CD4-positive, alpha-beta T cell (primary cell): ENCODE data around the gene PBX1. TPM values are rescaled to one million over a fixed set of nuclear protein-coding genes. Genes with fewer than 3 reads are reported as not detected.

Experiments used
- ATAC-seq: fragments of 200-7000 bp; cut with Tn5 transposase; one replicate; pipeline ENCODE4 v1.10.0; 2022; ENCODE audit warnings: mild to moderate bottlenecking; ENCODE audit not compliant: poor library complexity
- CTCF ChIA-PET: fragments of 350-600 bp; sonication (Branson Sonifier 250); formaldehyde crosslinking; loops from one replicate; lab custom pipeline; 2021; ENCODE audit warnings: antibody characterized with exemption, inconsistent platforms; lab: Charles Lee
- POLR2A ChIA-PET: fragments of 350-600 bp; sonication (Branson Sonifier 250); formaldehyde crosslinking; loops from one replicate; lab custom pipeline; 2021; ENCODE audit warnings: antibody characterized with exemption, inconsistent platforms; lab: Charles Lee
- DNase-seq, 14 experiments: peaks; one replicate each; pipeline ENCODE4 v3.0.0-alpha.2; 2013 to 2020; ENCODE audit warnings: mixed read lengths in 2 of 14
- H3K27ac ChIP-seq, 2 donors: one replicate each; pipeline versions ENCODE4 v1.5.1 to v1.7.0; 2013; ENCODE audit warnings: low read length in 2 of 2, low read depth in 1 of 2, mild to moderate bottlenecking in 1 of 2
- H3K27me3 ChIP-seq, 2 experiments: 1 replicate in 1 of 2; 2 replicates in 1 of 2; pipeline versions ENCODE4 v1.6.1 to v1.7.0; 2013; ENCODE audit warnings: low read length in 2 of 2, control low read depth in 1 of 2, mild to moderate bottlenecking in 1 of 2, moderate library complexity in 1 of 2; ENCODE audit not compliant: insufficient read depth in 2 of 2, control insufficient read depth in 1 of 2
- H3K36me3 ChIP-seq: one replicate; pipeline ENCODE4 v1.6.1; 2013; ENCODE audit warnings: low read length, control low read depth; ENCODE audit not compliant: insufficient read depth
- H3K4me1 ChIP-seq: one replicate; pipeline ENCODE4 v1.6.1; 2013; ENCODE audit warnings: low read length, control low read depth; ENCODE audit not compliant: insufficient read depth
- H3K4me3 ChIP-seq: one replicate; pipeline ENCODE4 v1.5.1; 2013; ENCODE audit warnings: mild to moderate bottlenecking, low read length, moderate library complexity
- H3K9me3 ChIP-seq, 2 experiments: 1 replicate in 1 of 2; 2 replicates in 1 of 2; pipeline versions ENCODE4 v1.6.1 to v1.7.0; 2013; ENCODE audit warnings: low read length in 2 of 2, mild to moderate bottlenecking in 2 of 2, control low read depth in 1 of 2, moderate library complexity in 1 of 2; ENCODE audit not compliant: control insufficient read depth in 1 of 2, insufficient read depth in 1 of 2
- H3K27ac Mint-ChIP-seq: one replicate; pipeline ENCODE4 v1.8.0; 2020; ENCODE audit warnings: mixed read lengths
- H3K27me3 Mint-ChIP-seq: one replicate; pipeline ENCODE4 v1.8.0; 2021; ENCODE audit warnings: mixed read lengths
- H3K36me3 Mint-ChIP-seq: one replicate; pipeline ENCODE4 v1.8.0; 2021; ENCODE audit warnings: low read depth, mixed read lengths
- H3K4me1 Mint-ChIP-seq: one replicate; pipeline ENCODE4 v1.8.0; 2021; ENCODE audit warnings: low read depth, mixed read lengths
- H3K4me3 Mint-ChIP-seq: one replicate; pipeline ENCODE4 v1.8.0; 2020; ENCODE audit warnings: mild to moderate bottlenecking, mixed read lengths
- H3K9me3 Mint-ChIP-seq: one replicate; pipeline ENCODE4 v1.8.0; 2020; ENCODE audit warnings: mixed read lengths
- CTCF ChIP-seq: fragments of 200-600 bp; IDR thresholded peaks from one replicate; pipeline ENCODE4 v1.8.0; 2022; ENCODE audit warnings: antibody characterized with exemption, mild to moderate bottlenecking
- intact Hi-C, 2 experiments: fragments of 100-400 bp; cut with DNase I in 1 of 2; cut with micrococcal nuclease in 1 of 2; formaldehyde crosslinking; loops; one replicate each; pipeline versions ENCODE4 v1.15.1 to v1.9.0; 2023 to 2025; cut with DNase I, micrococcal nuclease
- total RNA-seq, 174 experiments: library from RNA in 2 of 174; stranded (reverse) in 2 of 174; gene quantifications; one replicate each; pipeline ENCODE4 v1.2.3 and lab custom pipeline; 2021 to 2026

The PBX1 gene
- total RNA-seq, 2 experiments from 2014 or later: 0.64 to 0.96 TPM

- no peak for TF ChIP-seq CTCF
- peaks cover 0 to 3% of the 10 kb centered on the region in 2 experiments for H3K9me3 ChIP-seq
- ATAC-seq (no peak), DNase-seq (no peak)
- no peaks in the 10 kb centered on the region for H3K36me3 Mint-ChIP-seq
- no peak overlapping the region for H3K4me3 ChIP-seq
- H3K36me3 ChIP-seq: no peaks in the 10 kb centered on the region
- no peaks in the 10 kb centered on the region for H3K27me3 Mint-ChIP-seq
- H3K9me3 Mint-ChIP-seq: no peaks in the 10 kb centered on the region
- intact Hi-C loops: no loop called here
- no peaks in the 10 kb centered on the region for H3K4me1 ChIP-seq
- ChIA-PET CTCF (no interaction called here), POLR2A (no interaction called here)
- no peaks in the 10 kb centered on the region for H3K4me1 Mint-ChIP-seq
- H3K27ac Mint-ChIP-seq: no peak overlapping the region
- no peaks in the 10 kb centered on the region for H3K27me3 ChIP-seq
- no peak overlapping the region for H3K4me3 Mint-ChIP-seq
- no peak overlapping the region for H3K27ac ChIP-seq
Measured at GRCh38 chr1:164692420-164692819, 133.4 kb downstream of the PBX1 start.

- Mint-ChIP-seq H3K9me3 (no peaks in the 10 kb centered on the region), H3K4me3 (no peak overlapping the region), H3K27me3 (no peaks in the 10 kb centered on the region), H3K36me3 (no peaks in the 10 kb centered on the region), H3K4me1 (no peaks in the 10 kb centered on the region), H3K27ac (no peak overlapping the region)
- no peak for TF ChIP-seq CTCF
- H3K27me3 ChIP-seq: no peaks in the 10 kb centered on the region
- no peak for DNase-seq
- H3K4me3 ChIP-seq: no peak overlapping the region
- intact Hi-C loops: no loop called here
- no peaks in the 10 kb centered on the region for H3K36me3 ChIP-seq
- CTCF ChIA-PET: no interaction called here
- ATAC-seq: no peak
- POLR2A ChIA-PET: no interaction called here
- no peaks in the 10 kb centered on the region for H3K4me1 ChIP-seq
- H3K27ac ChIP-seq: no peak overlapping the region
- peaks cover 0 to 2% of the 10 kb centered on the region in 2 experiments for H3K9me3 ChIP-seq
Measured at GRCh38 chr1:164693564-164694359, 134.8 kb downstream of the PBX1 start.

GRCh38 chr1:164694505-164694904, 135.5 kb downstream of the PBX1 start:
- H3K27me3 ChIP-seq: no peaks in the 10 kb centered on the region
- POLR2A ChIA-PET: no interaction called here
- H3K36me3 ChIP-seq: no peaks in the 10 kb centered on the region
- no peaks in the 10 kb centered on the region for H3K4me1 ChIP-seq
- no peak for ATAC-seq
- no peaks in the 10 kb centered on the region for H3K36me3 Mint-ChIP-seq
- no peak overlapping the region for H3K4me3 Mint-ChIP-seq
- H3K27ac ChIP-seq: no peak overlapping the region
- no peaks in the 10 kb centered on the region for H3K9me3 ChIP-seq
- H3K27ac Mint-ChIP-seq: no peak overlapping the region
- no peak for DNase-seq
- intact Hi-C loops: no loop called here
- TF ChIP-seq CTCF: no peak
- H3K27me3 Mint-ChIP-seq: no peaks in the 10 kb centered on the region
- H3K4me3 ChIP-seq: no peak overlapping the region
- H3K4me1 Mint-ChIP-seq: no peaks in the 10 kb centered on the region
- no peaks in the 10 kb centered on the region for H3K9me3 Mint-ChIP-seq
- CTCF ChIA-PET: no interaction called here
